ENCODE measurements around the gene PHF11.
"Not testable (repeated sequence)": the region's sequence is repeated elsewhere in the genome, so short reads cannot be mapped to it uniquely, and the experiment has no call there.

Gene PHF11

DNA sequence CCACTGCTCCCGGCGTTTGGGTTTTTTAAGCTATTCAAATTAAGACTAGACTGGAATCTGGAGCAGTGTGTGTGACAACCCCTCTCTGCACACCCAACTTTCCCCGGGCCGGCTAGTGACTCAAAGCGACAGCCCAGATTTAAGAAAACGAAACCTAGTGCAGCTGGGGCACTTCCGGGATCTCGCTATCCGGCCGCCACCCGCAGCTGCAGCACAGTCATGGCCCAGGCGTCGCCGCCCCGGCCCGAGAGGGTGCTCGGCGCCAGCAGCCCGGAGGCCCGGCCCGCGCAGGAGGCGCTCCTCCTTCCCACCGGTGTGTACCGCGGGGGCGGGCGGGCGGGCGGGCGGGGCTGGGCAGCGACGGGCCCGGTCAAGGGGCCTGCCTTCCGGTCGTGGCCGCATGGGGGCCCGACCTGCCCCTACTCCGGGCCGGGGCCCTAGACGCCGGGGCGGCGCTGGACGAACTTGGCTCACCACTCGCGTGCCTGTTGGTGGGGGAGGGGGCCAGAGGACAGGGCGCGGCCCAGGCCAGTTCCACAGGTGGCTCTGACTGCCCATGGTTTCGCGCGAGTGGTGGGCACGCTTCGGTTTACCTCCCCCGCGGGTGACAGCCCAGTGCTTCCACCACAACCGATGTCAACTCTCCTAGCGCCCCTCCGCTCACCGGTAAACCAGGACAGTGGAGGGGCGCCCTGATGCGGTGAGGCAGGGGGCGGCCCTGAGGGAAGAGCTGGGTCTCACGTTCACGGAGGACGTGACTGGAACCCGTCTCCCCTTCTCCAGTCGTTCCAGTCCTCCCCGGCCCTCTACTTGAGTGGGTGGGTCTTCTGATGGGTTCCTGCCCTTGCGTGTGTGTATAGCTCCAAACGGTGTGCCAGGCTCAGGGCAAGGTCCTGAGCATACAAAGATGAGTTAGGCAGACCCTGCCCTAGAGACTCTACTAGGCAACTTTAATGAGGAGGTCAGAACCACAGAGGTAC, at the start of gene PHF11:
Gene PHF11 (plus strand): TSS at position 171 of the 980 bp plus-strand sequence. CDS start 49 bp downstream, at position 220.
- no peak for DNase-seq

DNA sequence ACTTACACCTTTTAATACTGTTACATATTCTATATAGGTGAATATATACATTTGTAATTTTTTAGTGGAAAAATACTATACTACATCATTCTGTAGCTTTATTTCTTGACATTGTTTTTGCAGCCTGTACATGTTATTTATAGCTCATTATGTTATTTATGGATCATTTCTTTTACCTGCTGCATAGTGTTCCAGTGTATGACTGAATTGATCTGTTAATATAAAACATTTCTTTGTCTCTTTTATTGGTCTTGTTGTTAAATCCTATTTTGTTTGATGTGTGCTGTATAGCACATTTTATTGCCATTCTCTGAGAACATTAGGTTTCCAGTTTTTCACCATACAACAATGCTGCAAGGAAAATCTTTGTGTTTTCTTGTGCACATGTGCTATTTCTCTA, 49.3 kb upstream of the PHF11 start:
- no peak for DNase-seq

DNA sequence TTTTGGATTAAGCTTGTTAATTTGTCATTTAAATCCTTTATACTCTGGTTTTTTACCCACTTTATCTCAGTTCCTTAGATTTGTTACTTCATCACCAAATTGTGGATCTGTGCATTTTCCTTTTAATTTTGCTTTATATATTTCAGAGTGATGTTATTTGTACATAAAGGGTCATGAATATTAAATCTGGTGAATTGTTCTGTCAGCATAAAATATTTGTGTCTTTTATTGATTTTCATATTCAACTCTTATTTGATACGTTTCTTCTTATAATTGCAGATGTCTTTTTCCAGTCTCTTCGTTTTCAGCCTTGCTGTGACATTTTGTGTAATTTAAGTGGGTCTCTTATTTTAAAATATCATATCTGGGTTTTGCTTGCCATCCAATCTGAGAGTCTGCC, 47.0 kb upstream of the PHF11 start:
- DNase-seq: no peak

DNA sequence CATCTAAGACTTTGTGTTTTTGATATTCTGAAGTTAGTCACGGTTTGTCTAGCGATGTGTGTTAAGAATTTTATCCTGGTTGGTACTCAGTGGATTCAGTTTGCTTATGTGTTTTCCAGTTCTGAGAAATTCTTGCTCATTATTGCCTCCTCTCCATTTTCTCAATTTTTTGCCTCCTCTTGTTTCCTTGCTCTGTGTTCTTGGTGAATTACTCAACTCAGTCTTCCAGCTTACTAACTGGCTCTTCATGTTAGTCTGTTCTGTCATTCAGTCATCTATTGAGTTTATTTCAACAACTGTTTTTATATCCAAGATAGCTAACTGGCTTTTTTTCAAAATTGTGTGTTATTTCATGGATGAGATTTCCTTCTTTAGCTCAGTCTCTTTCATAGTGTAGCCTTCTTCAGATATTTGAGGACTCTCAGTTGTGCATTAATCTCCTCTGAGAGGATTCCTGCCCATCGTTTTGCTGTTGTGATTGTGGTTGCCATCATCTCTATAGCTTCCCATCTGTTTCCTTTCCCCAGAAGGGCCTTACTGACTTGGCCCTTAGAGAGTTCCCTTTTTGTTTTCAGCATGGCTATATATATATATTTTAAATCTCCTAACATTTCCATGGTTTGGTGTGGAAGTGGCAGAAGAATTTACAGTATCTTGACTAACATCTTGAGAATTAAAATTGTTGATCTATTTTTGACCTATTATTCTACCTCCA, 45.5 kb upstream of the PHF11 start:
- DNase-seq: no peak

DNA sequence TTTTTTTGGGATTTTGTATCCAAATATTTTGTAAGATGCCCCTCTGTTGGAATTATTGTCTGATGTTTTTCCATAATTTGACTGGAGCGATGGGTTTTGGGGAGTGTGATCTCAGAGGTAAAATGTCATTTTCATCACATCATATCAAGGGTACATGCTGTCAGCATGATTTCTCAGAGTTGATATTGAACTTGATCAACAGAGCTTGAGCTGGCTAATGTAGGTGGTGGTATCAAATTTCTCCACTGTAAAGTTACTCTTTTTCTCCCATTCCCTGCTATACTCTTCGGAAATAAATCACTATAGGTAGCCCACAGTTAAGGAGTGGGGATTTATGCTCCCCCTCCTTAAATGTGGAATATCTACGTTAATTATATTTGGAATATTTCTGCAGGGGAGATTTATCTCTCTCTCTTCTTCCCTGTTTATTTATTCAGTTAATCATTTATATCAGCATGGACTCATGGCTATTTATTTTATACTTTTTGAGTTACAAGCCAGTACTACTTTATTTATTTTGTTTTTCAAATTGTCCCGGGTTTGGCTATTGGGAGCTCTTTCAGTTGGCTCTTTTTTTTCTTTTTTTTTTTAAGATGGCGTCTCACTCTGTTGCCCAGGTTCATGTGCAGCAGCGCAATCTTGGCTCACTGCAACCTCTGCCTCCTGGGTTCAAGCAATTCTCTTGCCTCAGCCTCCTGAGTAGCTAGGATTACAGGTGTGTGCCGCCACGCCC, 42.9 kb upstream of the PHF11 start:
- DNase-seq: no peak

DNA sequence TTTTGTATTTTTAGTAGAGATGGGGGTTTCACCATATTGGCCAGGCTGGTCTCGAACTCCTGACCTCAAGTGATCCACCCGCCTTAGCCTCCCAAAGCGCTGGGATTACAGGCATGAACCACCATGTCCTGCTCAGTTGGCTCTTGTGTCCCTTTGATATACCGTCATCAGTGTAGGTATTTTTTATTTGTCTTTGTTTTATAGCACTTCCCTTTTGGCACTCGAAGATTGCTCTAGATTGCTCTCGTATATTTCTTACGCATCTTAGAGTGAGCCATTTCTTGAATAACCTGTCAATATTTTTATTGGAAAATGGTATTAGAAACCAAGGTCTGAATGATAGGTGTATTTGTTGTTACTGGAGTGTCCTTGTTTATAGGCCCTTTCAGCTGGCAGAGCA, 42.3 kb upstream of the PHF11 start:
- DNase-seq: no peak

DNA sequence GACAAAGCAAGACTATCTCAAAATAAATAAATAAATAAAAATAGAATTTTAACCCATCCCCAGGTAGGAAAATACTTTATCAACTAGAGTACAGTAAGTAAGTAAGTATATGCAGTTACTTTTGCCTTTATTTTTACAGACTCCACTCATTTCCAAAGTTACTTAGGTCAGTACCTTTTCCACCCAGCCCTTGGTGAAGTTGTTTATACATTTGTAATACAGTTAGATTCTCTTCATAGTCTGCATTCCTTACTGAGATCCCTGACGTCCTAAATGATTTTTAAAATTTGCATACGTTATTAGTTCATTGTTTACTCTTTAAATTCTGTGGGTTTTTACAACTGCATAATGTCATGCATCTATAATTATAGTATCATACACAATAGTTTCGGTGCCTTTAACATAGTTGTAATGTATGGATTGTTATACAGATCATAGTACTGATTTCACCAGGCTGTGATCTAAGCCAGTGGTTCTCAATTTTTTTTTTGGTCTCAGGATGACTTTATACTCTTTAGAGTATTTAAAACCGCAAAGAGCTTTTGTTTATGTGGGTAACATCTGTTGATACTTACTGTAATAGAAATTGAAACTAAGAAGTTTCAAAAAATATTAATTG, 41.3 kb upstream of the PHF11 start:
- DNase-seq: no peak

DNA sequence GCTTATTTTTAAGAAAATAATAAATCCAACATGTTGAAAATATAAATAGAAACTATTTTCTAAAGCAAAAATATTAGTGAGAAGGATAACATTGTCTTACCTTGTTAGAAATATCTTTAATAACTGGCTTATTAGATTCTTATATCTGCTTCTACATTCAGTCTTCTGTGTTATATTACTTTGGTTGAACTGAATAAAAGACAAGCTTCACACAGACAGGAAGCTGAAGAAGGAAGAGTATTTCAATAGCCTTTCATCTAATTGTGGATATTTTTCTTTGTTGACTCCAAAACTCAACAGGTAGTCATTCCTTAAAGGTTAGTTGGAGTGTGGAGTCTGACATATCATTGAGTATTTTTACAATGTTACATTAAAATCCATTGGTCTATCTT, 40.8 kb upstream of the PHF11 start:
- DNase-seq: no peak

DNA sequence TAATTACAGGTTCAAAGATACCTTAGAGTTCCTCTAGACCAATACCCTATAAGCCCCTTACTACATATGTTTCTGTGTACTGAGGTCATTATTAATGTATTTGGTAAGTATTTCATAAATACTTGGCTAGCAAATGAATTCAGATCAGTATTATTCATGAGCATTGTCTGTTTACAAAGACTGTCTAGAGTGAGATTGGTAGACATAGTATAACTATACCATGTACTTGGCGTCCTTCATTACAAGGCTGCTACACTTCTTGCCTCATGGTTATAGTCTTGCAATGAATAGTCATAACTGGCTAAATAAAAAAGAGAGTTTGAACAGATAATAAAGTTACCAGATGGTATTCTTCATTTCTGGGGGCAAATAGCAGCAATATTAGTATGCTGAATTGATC, 39.6 kb upstream of the PHF11 start:
- no peak for DNase-seq

DNA sequence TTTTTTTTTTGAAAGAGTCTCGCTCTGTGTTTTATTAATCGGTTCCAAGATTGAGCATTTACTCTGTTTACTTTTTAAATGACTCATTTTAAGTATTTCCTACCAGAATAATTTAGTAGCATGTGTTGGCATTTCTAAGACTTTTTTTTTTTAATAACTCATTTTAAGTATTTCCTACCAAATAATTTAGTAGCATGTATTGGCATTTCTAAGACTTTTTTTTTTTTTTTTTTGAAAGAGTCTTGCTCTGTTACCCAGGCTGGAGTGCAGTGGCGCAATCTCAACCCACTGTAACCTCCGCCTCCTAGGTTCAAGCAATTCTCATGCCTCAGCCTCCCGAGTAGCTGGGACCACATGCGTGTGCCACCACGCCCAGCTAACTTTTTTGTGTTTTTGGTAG, 38.5 kb upstream of the PHF11 start:
- DNase-seq: no peak

DNA sequence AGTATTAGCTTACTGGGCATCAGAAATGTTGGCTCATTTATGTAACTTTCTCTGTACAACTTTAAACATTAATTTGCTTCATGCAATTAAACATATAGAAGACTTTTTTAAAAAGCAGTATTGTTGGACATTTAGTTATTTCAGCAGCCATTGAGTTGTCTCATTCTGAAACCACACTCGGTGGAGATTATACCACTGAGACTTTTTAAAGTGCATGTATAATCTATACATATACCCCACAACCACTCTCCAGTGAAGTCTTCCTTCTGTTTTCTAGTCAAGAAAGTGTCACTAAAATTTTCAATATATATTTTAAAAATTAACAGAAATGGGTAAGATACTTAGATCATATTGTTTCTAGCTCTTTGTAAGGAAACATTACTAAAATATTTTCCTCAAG, 36.2 kb upstream of the PHF11 start:
- no peak for DNase-seq

DNA sequence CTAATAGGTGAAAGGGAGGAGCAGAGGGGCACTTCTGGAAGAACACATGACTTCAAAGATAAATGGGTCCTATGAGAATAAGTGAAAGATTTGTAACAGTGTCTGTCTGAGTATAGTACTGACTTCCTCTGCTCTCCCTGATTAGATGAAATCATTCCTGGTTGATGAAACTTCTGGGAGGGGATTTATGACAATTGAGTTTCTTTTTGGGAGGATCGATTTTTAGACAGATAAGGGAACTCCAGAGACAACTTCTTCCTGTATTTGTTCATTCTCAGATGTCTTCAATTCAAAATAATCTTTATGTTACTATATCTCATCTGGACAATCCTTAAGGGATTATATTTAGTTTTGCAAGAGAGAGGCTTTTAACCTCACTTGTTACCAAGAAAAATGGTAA, 31.7 kb upstream of the PHF11 start:
- no peak for DNase-seq

DNA sequence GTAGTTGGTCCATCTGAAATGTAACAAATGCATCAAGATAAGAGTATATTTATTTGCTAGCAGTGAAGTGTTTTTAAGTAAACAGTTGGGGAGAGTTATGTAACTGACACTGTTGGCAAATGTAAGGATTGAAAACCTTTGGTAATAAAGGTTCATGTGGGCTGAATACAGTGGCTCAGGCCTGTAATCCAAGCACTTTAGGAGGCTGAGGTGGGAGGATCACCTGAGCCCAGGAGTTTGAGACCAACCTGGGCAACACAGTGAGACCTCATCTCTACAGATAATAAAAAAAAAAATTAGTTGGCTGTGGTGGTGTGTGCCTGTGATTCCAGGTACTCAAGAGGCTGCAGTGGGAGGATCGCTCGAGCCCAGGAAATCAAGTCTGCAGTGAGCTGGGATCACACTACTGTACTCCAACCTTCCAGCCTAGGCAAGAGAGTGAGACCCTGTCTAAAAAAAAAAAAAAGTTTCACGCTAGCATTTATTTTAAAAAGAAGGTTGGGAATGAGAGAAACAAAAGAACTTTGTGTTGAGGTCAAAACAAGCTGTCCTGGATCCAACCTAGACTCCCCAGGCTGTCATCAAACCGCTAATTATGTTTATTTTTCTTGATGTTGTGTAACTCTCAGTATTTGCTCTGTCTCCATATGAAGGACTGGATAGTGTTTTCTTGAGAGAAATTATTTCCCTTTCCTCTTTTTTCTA, 31.0 kb upstream of the PHF11 start:
- DNase-seq: no peak

DNA sequence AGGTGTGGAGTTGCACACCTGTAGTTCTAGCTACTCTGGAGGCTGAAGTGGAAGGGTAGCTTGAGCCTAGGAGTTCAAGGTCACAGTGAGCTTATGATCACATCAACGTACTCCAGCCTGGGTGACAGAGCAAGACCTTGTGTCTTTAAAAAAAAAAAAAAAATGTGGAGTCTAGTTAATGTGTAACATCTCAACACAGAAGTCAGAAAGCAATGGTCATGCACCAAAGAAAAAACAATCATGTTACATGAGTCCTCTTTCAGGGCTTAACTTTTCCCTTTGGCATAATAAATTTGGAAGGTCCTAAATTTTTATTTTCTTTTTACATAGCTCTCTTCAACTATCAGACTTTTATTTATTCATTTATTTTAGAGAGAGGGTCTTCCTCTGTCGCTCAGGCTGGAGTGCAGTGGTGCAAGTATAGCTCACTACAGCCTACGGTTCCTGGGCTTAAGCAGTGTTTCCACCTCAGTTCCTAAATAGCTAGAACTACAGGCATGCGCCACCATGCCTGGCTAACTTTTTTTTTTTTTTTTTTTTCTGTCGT, 29.4 kb upstream of the PHF11 start:
- DNase-seq: no peak

DNA sequence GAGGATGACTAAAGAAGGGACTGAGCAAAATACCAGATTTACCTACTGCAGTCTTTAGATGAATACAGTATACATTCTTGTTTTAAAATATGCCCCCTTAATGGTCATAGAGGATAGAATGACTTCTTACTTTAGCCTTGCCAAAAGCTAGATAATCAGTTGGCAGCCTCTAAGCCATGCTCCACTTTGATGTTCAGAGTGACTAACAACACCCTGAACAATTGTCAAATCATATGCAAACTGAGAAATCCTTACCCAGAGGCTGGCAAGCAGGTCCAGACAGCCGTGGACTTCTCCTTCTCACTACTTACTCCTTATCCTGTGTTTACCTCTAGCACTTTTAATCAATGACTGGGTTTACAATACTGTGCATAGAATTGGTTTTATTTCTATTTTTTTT, 23.6 kb upstream of the PHF11 start:
- DNase-seq: no peak

DNA sequence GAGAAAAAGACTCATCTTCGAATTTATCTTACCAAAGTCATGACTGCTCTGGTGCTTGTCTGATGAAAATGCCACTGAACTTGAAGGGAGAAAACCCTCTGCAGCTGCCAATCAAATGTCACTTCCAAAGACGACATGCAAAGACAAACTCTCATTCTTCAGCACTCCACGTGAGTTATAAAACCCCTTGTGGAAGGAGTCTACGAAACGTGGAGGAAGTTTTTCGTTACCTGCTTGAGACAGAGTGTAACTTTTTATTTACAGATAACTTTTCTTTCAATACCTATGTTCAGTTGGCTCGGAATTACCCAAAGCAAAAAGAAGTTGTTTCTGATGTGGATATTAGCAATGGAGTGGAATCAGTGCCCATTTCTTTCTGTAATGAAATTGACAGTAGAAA, 19.2 kb upstream of the PHF11 start:
- DNase-seq: no peak

DNA sequence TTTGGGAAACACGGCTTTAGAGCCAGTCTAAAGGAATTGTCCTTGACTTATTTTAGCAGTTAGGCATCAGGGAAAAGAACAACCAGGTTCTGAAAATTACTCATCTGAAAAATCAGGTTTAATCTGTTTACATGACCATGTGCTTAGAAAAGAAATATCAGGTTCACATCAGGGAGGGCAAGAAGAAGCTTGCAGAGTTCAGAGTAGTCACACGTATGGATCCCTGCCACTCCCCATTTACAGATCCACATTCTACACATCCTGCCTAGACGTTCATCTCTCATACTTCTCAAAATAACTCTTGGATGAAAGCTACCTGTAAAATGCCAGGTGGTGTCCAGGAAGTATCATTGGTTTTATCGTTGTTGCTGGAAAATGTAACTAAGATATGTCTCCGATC, 14.0 kb upstream of the PHF11 start:
- no peak for DNase-seq

DNA sequence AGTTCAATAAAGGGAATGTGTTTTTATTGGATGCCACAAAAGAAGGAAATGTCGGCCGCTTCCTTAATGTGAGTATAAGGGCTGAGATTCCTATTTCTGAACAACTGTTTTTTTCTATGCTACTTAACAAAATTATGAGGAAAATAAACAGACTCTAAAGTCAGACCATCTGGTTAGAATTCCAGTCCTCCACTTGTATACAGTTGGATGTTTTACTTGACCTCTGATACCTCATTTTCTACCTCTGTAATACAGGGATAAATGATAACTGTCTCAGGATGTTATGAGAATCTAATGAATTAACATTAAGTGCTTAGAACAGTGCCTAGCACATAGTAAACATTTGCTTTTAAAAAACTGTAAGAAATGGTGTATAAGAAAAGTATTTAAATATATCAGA, 7.2 kb upstream of the PHF11 start:
- no peak for DNase-seq

DNA sequence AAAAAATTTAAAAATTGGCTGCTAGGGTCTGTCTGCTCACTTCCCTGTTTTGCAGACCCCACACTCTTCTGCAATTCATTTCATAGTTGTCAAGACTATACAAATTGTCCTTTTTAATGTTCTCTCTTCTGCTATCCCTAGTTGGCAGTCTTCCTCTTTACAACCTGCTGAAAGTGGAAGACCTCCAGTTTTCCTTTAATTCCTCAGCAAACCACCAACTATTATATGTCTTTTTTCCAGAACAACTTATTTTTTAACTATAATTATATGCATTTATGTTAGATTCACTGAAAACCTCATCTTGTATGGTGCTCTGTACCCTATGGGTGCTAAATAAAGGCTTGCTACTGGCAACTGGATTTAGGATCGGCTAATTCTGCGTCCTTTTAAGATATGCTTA, 1.1 kb upstream of the PHF11 start:
- no peak for DNase-seq

DNA sequence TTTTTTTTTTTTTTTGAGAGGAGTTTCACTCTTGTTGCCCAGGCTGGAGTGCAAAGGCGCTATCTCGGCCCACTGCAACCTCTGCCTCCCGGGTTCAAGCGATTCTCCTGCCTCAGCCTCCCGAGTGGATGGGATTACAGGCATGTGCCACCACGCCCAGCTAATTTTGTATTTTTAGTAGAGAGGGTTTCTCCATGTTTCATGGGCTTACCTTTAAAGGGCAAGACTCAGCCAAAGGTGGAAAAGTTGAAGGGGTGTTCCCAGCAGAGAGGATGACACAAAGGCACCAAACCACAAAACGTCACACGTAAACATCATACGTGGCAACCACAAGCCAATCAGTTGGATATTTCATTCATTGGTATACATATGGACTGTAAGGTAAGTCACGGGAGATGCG, 1.1 kb downstream of the PHF11 start:
- not testable (repeated sequence) for DNase-seq

DNA sequence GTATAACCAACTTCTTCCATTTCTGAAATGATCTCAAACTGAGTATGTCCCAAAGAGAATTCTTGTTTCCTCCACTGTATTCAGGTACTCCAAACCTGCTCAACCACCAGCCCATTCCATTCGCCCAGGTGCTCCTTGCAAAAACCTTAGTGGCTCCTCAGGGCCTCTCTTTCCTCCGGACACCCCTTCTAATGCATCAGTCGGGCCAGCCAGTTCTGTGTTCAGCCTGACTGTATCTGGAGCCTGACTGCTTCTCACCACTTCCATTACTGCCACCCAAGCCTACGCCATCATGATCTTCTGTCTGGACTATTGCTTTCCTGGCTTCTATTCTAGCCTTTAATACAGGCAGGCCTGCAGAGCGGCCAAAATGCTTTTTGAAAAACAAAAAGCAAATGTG, 1.5 kb downstream of the PHF11 start:
- DNase-seq: no peak

DNA sequence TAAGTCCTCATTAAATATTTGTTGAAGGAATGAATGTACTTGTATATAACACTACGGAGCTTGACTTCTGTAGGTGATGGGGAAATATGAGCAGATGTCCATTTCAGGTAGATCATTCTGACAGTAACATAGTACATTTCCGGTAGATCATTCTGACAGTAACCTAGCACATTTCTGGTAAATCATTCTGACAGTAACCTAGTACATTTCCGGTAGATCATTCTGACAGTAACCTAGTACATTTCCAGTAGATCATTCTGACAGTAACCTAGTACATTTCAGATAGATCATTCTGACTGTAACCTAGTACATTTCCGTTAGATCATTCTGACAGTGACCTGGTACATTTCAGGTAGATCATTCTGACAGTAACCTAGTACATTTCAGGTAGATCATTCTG, 2.5 kb downstream of the PHF11 start:
- no peak for DNase-seq

All from NCI-H2081 treated with DMSO at 0.1 percent for 48 hours (cell line).